Muscle of leg (tissue), 11 donors: ENCODE measurements around the gene ME3. TPM values are rescaled to one million over a fixed set of nuclear protein-coding genes. Genes with fewer than 3 reads are reported as not detected.
A peak's percentile ranks its signal among the peaks of the same experiment; 100 is the strongest.

Experiments used
- DNase-seq: peaks from one replicate; pipeline ENCODE4 v3.0.0; 2013
- H3K27ac ChIP-seq: one replicate; pipeline ENCODE4 v1.5.1; 2013; ENCODE audit warnings: mild to moderate bottlenecking, low read length, control low read depth
- H3K27me3 ChIP-seq: one replicate; pipeline ENCODE4 v1.6.1; 2013; ENCODE audit warnings: low read length; ENCODE audit not compliant: control insufficient read depth, insufficient read depth
- H3K36me3 ChIP-seq: one replicate; pipeline ENCODE4 v1.6.1; 2013; ENCODE audit warnings: low read length; ENCODE audit not compliant: control insufficient read depth, insufficient read depth
- H3K4me1 ChIP-seq: one replicate; pipeline ENCODE4 v1.6.1; 2013; ENCODE audit warnings: low read length; ENCODE audit not compliant: control insufficient read depth, insufficient read depth
- H3K4me3 ChIP-seq: one replicate; pipeline ENCODE4 v1.5.1; 2013; ENCODE audit warnings: low read length, control low read depth
- H3K9me3 ChIP-seq: replicated peaks from 2 replicates; pipeline ENCODE4 v1.6.1; 2013; ENCODE audit warnings: low read depth, low read length; ENCODE audit not compliant: control insufficient read depth
- WGBS: methylation state at CpG from one replicate; pipeline ENCODE4 v1.1.5; 2013; ENCODE audit warnings: missing lambda C conversion rate; ENCODE audit not compliant: insufficient coverage; 5-methylcytosine and 5-hydroxymethylcytosine counted together
- polyA plus RNA-seq, 8 donors: library from polyadenylated mRNA; unstranded; fragments of 120-200 nt; gene quantifications; one replicate each; pipeline versions ENCODE4 v1.2.1 to v1.2.3, GENCODE V29; 2013; ENCODE audit warnings: inconsistent platforms in 1 of 8, low replicate concordance in 1 of 8; ENCODE audit not compliant: insufficient read length in 8 of 8, insufficient read depth in 1 of 8
- total RNA-seq: library from RNA; stranded (reverse); fragments of 120-200 nt; gene quantifications from one replicate; pipeline ENCODE4 v1.2.4, GENCODE V29; 2013

ME3 gene
- total and polyA plus RNA-seq, 9 donors = 7.0 to 12.4 (median 9.9) TPM

DNA sequence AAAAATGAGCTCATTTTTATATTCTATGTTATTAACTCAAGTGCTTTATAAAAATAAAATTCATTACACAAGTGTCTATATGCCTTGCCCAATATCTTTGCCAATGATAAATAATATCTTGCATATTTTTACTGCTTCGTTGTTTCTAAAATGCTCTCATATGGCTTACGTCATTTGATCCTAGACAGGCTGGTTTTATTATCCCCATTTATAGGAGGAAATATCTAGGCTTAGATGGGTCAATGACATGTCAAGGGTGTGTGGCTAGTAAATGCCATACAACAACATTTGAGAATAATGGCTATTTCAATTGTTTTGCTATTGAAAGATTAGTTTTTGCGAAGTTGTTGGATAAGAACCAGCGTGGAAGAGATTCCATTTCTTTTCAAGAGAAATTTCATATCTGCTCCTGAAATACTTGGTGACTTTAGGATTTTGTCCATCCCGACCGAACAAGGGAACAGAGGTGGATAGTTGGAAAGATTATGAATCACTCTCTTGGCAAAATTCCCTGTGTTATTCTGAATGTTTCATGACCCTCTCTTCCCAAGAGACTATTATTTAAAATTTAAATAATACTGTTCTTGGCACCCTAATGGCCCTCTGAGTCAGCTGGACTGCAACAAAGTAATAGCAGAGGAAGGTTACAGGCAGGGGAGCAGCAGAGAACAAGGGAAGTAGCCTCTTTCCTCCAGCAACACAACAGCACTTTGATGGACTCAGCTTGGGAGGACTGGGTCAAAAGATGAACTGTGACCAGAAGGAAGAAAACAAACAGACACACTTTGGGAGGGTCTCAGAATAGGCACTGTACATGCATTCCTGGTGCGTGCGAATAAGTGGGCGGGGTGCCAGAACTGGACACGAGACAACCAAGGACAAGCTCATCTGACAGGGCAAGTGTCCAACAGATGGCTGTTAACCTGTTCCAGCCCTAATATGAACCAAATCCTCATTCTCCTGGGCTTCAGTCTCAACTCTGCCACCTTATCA, 94.5 kb downstream of the ME3 start:
- H3K4me1 ChIP-seq = peaks cover 23% of the 10 kb centered on the region
- no peak overlapping the region for H3K4me3 ChIP-seq
- peak overlapping the region; percentile 76 for H3K27ac ChIP-seq
- WGBS = 25% methylated on average over 4 of the region's 10 CpGs
- H3K36me3 ChIP-seq = no peaks in the 10 kb centered on the region
- no peaks in the 10 kb centered on the region for H3K9me3 ChIP-seq
- DNase-seq = peak; percentile 94
- no peaks in the 10 kb centered on the region for H3K27me3 ChIP-seq

DNA sequence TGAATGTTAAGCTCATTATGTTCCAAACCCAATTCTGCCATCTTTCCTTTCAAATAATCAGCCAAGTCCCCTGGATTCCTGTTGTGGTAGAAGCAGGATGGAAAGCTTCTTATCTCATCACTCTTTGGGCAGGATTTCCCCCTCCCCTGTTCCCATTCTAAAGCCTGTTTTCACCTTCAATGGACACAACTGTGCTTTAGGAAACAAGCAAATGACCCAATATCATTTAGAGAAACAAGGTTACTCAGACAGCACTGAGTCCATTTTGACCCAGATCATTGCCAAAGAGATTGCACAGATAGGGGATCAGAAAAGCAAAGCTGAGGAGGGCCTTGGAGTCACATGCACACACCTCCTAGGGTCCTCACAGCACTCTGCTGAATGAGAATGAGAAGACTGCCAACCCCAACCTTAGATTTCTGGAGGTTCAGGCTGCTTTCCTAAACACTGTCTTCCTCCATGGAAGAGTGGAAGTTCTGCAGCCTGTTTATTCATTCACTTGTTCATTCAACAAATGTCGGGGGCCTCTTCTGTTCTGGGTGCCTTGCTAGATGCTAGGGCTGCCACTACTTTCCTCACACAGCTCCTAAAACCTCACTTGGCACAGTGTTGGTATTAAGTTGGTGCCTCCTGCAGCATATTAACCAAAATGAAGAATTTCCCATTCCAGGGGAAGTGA, 95.3 kb downstream of the ME3 start:
- WGBS = no CpG with 5 or more reads among the region's 1 CpG
- Histone ChIP-seq H3K36me3 (no peaks in the 10 kb centered on the region), H3K4me1 (peaks cover 23% of the 10 kb centered on the region), H3K4me3 (no peak overlapping the region), H3K9me3 (no peaks in the 10 kb centered on the region), H3K27ac (peak overlapping the region; percentile 42), H3K27me3 (no peaks in the 10 kb centered on the region)
- no peak for DNase-seq

DNA sequence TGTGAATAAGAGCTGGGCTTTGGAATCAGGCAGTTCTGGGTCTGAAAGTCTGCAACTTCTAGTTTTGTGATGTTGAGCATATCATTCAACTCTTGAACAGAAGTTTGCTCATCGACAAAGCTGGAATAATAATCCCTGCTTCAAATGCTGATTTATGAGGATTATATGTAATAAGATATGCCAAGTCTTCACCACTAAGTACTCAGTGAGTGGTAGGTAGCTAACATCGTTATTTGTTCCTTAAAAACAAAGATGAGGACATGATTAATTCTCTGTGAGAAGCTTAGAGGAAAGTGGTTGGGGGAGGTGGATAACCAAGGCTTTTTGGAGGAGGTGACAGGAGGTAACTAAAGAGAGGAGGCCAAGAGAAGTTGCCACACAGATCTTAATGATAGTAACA, 96.5 kb downstream of the ME3 start:
- no peaks in the 10 kb centered on the region for H3K9me3 ChIP-seq
- H3K27ac ChIP-seq = no peak overlapping the region
- no peak overlapping the region for H3K4me3 ChIP-seq
- H3K4me1 ChIP-seq = peaks cover 23% of the 10 kb centered on the region
- no peaks in the 10 kb centered on the region for H3K27me3 ChIP-seq
- no peaks in the 10 kb centered on the region for H3K36me3 ChIP-seq
- WGBS = no CpG with 5 or more reads among the region's 2 CpGs
- DNase-seq = no peak

DNA sequence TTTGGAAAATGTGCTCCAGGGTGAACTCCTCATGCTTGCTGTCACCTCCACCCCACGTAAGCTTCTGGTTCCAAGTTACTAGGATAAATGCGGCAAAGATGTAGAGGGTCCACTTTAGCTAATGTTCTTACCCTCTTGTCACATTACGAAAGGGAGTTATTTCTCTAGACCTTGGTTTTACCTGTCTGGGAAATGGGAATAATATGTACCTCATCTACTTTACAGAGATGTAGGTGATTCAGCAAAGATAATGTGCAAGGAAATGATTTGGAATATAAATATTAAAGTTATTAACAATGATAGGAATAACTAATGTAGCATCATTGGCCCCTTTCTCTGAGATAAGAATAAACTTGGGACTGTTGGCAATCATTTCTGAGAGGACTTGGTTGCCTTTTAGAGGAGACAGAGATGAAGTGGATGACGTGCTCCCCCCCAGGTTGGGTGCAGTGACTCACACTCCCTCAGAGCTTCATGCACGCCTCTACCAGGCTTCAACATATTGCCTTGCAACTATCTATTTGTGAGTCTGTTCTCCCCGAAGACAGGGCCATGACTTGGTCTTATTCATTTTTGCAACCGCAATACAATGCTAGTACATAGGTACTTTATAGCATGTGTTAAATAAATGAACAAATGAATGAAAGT, 97.1 kb downstream of the ME3 start:
- whole genome bisulfite sequencing = no CpG with 5 or more reads among the region's 7 CpGs

DNA sequence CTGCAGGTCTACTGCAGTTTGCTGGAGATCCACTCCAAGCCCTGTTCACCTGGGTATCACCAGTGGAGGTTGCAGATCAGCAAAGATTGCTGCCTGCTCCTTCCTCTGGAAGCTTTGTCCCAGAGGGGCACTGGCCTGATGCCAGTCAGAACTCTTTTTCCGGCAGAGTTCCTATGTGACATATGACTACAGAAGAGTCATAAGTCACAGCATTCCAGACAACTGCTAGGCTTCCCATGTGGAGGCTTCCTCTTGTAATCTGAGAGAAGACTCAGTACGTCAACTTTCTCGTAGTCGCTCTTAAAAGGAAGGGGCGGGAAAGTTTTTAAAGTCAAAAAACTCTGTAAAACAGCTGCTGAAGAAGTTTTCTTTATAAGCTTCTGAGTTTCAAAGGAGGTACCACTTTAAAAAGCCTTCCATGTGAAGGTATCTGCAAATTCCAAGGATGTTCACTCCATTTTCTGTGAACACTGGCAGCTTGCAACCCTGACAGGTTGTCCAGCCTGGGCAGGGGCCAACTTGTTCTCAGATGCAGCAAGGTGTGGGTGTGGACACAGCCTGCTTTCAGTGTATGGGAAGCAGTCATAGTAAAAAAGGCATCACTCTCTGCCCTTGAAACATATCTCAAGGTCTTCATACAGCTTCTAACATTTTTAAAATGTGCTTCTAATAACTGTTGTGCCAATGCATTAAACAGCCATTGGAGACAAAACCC, 97.8 kb downstream of the ME3 start:
- Histone ChIP-seq H3K27ac (no peak overlapping the region), H3K4me3 (no peak overlapping the region), H3K4me1 (peaks cover 23% of the 10 kb centered on the region), H3K9me3 (no peaks in the 10 kb centered on the region), H3K27me3 (no peaks in the 10 kb centered on the region), H3K36me3 (no peaks in the 10 kb centered on the region)
- DNase-seq = peak; percentile 48
- WGBS = no CpG with 5 or more reads among the region's 5 CpGs

More for the DNA sequence above, 97.1 kb downstream of the ME3 start:
- H3K4me3 ChIP-seq = no peak overlapping the region
- H3K36me3 ChIP-seq = no peaks in the 10 kb centered on the region
- H3K4me1 ChIP-seq = peaks cover 23% of the 10 kb centered on the region
- DNase-seq = no peak
- H3K9me3 ChIP-seq = no peaks in the 10 kb centered on the region
- H3K27ac ChIP-seq = no peak overlapping the region
- no peaks in the 10 kb centered on the region for H3K27me3 ChIP-seq

DNA sequence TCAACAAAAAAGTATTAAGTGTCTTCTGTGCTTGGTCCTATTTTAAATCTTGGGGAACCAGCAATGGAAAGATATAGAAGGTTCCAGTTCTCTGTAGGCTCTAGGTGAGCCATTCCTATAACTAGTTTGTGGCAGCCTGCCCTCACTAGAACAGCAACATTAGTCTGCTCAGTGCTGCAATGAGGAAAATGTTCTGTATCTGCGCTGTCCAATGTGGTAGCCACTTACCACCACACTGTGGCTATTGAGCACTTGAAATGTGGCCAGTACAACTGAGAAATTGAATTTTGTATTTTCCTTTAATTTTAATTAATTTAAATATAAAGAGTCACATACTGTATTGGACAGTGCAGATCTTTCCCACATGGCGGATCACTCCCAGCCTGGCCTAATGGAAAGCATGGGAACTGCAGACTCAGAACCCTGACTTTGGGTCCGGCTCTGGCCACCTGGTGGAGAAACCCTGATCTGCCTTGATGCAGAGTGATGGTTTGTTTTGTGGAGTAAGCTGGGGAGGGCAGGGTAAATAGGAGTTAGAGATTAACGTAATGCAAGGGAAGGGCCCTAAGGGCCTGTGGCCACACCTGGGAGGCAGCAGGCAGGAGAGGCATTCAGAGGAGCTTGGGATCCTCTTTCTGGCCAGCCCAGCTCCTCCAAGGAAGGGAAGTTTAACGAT, 101.0 kb downstream of the ME3 start:
- no peaks in the 10 kb centered on the region for H3K9me3 ChIP-seq
- 75% methylated on average over 3 of the region's 5 CpGs for WGBS
- no peak overlapping the region for H3K4me3 ChIP-seq
- no peak for DNase-seq
- H3K27me3 ChIP-seq = no peaks in the 10 kb centered on the region
- H3K4me1 ChIP-seq = peaks cover 9% of the 10 kb centered on the region
- H3K36me3 ChIP-seq = no peaks in the 10 kb centered on the region
- H3K27ac ChIP-seq = no peak overlapping the region

DNA sequence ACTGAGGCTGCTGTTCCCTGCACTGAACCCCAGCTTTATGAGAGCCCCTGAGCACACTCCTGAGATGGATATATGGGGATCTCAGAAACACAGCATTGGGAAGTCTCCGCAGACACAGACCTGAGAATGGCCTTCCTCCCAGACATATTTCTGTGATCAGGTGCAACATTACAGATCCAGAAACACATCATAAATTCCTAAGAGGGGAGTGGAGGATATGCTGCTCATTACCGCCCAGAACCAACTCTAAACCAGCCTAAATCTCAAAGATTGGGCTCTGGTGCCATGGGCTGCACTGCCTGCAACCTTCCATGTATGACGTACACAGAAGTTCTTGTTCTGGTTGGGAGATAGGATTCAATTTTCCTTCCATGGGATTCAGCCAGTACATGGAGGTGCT, 102.0 kb downstream of the ME3 start:
- Histone ChIP-seq H3K36me3 (no peaks in the 10 kb centered on the region), H3K4me3 (no peak overlapping the region), H3K27me3 (no peaks in the 10 kb centered on the region), H3K4me1 (peaks cover 12% of the 10 kb centered on the region), H3K9me3 (no peaks in the 10 kb centered on the region), H3K27ac (no peak overlapping the region)
- 60% methylated on average over 1 of the region's 3 CpGs for WGBS
- no peak for DNase-seq

DNA sequence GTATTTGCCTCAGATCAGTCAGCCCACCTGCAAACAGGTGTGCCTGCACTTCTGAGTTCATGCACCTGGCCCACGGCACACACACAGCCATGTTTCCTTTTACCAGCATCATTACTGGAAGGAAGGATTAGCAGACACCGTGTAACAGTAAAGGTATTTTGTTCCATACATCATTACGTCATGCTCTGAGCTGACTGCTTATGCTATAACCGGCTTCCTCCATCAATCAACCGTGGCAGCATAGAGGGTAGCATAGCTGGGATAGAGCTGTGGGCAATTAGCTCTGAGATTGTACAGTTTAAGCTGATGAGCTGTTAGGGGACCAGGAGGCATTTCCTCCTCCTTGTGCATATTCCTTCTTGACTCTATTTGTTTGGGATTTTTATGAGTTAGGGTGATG, 102.4 kb downstream of the ME3 start:
- 70% methylated on average over 2 of the region's 5 CpGs for WGBS

DNA sequence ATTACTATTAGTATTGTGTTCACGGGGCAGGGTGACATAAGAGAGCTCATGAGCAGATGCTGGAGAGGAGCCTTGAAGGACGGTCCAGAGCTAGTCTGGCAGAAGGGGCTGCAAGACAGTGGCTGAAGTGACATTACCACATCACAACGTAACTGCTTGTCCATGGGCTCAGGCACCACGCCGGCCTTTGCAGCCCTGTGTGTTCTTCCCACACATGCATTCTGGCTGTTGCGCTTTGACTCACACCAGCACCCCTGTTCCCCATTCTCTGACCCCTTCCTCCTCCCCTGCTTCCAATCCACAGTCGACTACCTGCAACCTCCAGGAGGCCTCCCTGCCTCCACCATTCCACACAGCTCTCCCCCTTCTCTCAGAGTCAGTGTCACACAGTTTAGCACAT, 103.3 kb downstream of the ME3 start:
- no peak for DNase-seq
- WGBS = 89% methylated on average over 5 of the region's 7 CpGs
- Histone ChIP-seq H3K9me3 (no peaks in the 10 kb centered on the region), H3K27ac (no peak overlapping the region), H3K4me3 (no peak overlapping the region), H3K27me3 (no peaks in the 10 kb centered on the region), H3K36me3 (no peaks in the 10 kb centered on the region), H3K4me1 (peaks cover 5% of the 10 kb centered on the region)

More for the DNA sequence above, 102.4 kb downstream of the ME3 start:
- H3K27ac ChIP-seq = no peak overlapping the region
- no peaks in the 10 kb centered on the region for H3K9me3 ChIP-seq
- H3K4me3 ChIP-seq = no peak overlapping the region
- H3K4me1 ChIP-seq = peaks cover 12% of the 10 kb centered on the region
- no peaks in the 10 kb centered on the region for H3K27me3 ChIP-seq
- H3K36me3 ChIP-seq = no peaks in the 10 kb centered on the region
- no peak for DNase-seq
